Measurements from ENCODE around the gene RMDN2. TPM values are rescaled to one million over a fixed set of nuclear protein-coding genes. Genes with fewer than 3 reads are reported as not detected.

The RMDN2 gene
- total RNA-seq, 2 donors from 2014 or later, result 3.7 to 7.4 TPM

- Histone ChIP-seq H3K4me1 (ENCODE audit: control insufficient read depth in 1 of 2, low read depth in 2 of 2) (peaks cover 10 to 16% of the 10 kb centered on the region in 2 donors), H3K27me3 (replicated peaks; ENCODE audit: insufficient read depth) (no peaks in the 10 kb centered on the region), H3K36me3 (no peaks in the 10 kb centered on the region), H3K9me3 (no peaks in the 10 kb centered on the region), H3K27ac (no peak overlapping the region), H3K4me3 (no peak overlapping the region)
- TF ChIP-seq CTCF (IDR thresholded peaks at IDR 0.05), result no peak
- DNase-seq (ENCODE audit: low spot score) (no peak), ATAC-seq (ENCODE audit: insufficient number of reproducible peaks, low FRiP score, low read depth) (no peak)
Observed at GRCh38 chr2:37918742-37919186, 6.3 kb upstream of the RMDN2 start.

GRCh38 chr2:37919631-37920032, 5.5 kb upstream of the RMDN2 start:
- no peak for ATAC-seq (ENCODE audit: insufficient number of reproducible peaks, low FRiP score, low read depth)

GRCh38 chr2:37920570-37920969, 4.5 kb upstream of the RMDN2 start:
- peaks cover 13 to 27% of the 10 kb centered on the region in 2 donors for H3K4me1 ChIP-seq (ENCODE audit: control insufficient read depth in 1 of 2, low read depth in 2 of 2)
- H3K27me3 ChIP-seq (replicated peaks; ENCODE audit: insufficient read depth), result no peaks in the 10 kb centered on the region
- DNase-seq (ENCODE audit: low spot score) (no peak), ATAC-seq (ENCODE audit: insufficient number of reproducible peaks, low FRiP score, low read depth) (no peak)
- no peak for TF ChIP-seq CTCF (IDR thresholded peaks at IDR 0.05)
- no peaks in the 10 kb centered on the region for H3K9me3 ChIP-seq
- no peak overlapping the region for H3K27ac ChIP-seq
- no peaks in the 10 kb centered on the region for H3K36me3 ChIP-seq
- no peak overlapping the region for H3K4me3 ChIP-seq

More at GRCh38 chr2:37919631-37920032, 5.5 kb upstream of the RMDN2 start:
- no peak for DNase-seq (ENCODE audit: low spot score)
- H3K27ac ChIP-seq, result no peak overlapping the region
- TF ChIP-seq CTCF (IDR thresholded peaks at IDR 0.05), result no peak
- H3K9me3 ChIP-seq, result no peaks in the 10 kb centered on the region
- H3K4me1 ChIP-seq (ENCODE audit: control insufficient read depth in 1 of 2, low read depth in 2 of 2), result peaks cover 13 to 25% of the 10 kb centered on the region in 2 donors
- no peak overlapping the region for H3K4me3 ChIP-seq
- H3K36me3 ChIP-seq, result no peaks in the 10 kb centered on the region
- no peaks in the 10 kb centered on the region for H3K27me3 ChIP-seq (replicated peaks; ENCODE audit: insufficient read depth)

GRCh38 chr2:37921781-37922180, 3.3 kb upstream of the RMDN2 start:
- H3K27ac ChIP-seq, result no peak overlapping the region
- no peaks in the 10 kb centered on the region for H3K9me3 ChIP-seq
- no peak overlapping the region for H3K4me3 ChIP-seq
- H3K27me3 ChIP-seq (replicated peaks; ENCODE audit: insufficient read depth), result no peaks in the 10 kb centered on the region
- ATAC-seq (ENCODE audit: insufficient number of reproducible peaks, low FRiP score, low read depth) (no peak), DNase-seq (ENCODE audit: low spot score) (no peak)
- no peak for TF ChIP-seq CTCF (IDR thresholded peaks at IDR 0.05)
- H3K4me1 ChIP-seq (ENCODE audit: control insufficient read depth in 1 of 2, low read depth in 2 of 2), result peaks cover 14 to 24% of the 10 kb centered on the region in 2 donors
- no peaks in the 10 kb centered on the region for H3K36me3 ChIP-seq

GRCh38 chr2:37923308-37924055, 1.6 kb upstream of the RMDN2 start:
- no peaks in the 10 kb centered on the region for H3K9me3 ChIP-seq
- no peak overlapping the region for H3K27ac ChIP-seq
- H3K36me3 ChIP-seq, result no peaks in the 10 kb centered on the region
- DNase-seq (ENCODE audit: low spot score) (no peak), ATAC-seq (ENCODE audit: insufficient number of reproducible peaks, low FRiP score, low read depth) (no peak)
- no peak overlapping the region for H3K4me3 ChIP-seq
- no peaks in the 10 kb centered on the region for H3K27me3 ChIP-seq (replicated peaks; ENCODE audit: insufficient read depth)
- H3K4me1 ChIP-seq (ENCODE audit: control insufficient read depth in 1 of 2, low read depth in 2 of 2), result peaks cover 8 to 16% of the 10 kb centered on the region in 2 donors
- no peak for TF ChIP-seq CTCF (IDR thresholded peaks at IDR 0.05)

Measured in thoracic aorta (tissue), 2 donors.